HepG2 (cell line): ENCODE measurements around the gene LHFPL2. TPM values are rescaled to one million over a fixed set of nuclear protein-coding genes. Genes with fewer than 3 reads are reported as not detected.
A peak's percentile ranks its signal among the peaks of the same experiment; 100 is the strongest.

ENCODE experiments used
- ASH2L ChIP-seq: fragments of 300-600, 200-600 bp; sonication (generic); IDR thresholded peaks from 2 replicates; pipeline ENCODE4 v1.7.0; 2017; ENCODE audit warnings: low read depth, mild to moderate bottlenecking, moderate library complexity, mixed read lengths, low read length; ENCODE audit not compliant: insufficient read length
- ATF7-NPFF ChIP-seq: sonication (generic); formaldehyde crosslinking; IDR thresholded peaks from 2 replicates; pipeline ENCODE4 v1.8.1; 2023; ENCODE audit warnings: mild to moderate bottlenecking, low read depth, missing genetic modification reagents, moderate library complexity
- CBX2 ChIP-seq, 2 experiments: fragments of 200-600 bp in 1 of 2; sonication (generic); formaldehyde crosslinking in 1 of 2; IDR thresholded peaks; 2 replicates each; pipeline versions ENCODE4 v1.7.0 to v1.8.1; 2018 to 2022; ENCODE audit warnings: low read depth in 2 of 2, low read length in 1 of 2, mild to moderate bottlenecking in 1 of 2, missing genetic modification reagents in 1 of 2
- CEBPG ChIP-seq: IDR thresholded peaks from 2 replicates; pipeline ENCODE4 v1.6.1; 2016
- CERS6 ChIP-seq: sonication (generic); formaldehyde crosslinking; IDR thresholded peaks from 2 replicates; pipeline ENCODE4 v1.5.0; 2020; ENCODE audit warnings: missing genetic modification reagents
- CREB1 ChIP-seq, 2 experiments: fragments of 450-650 bp in 1 of 2; IDR thresholded peaks; 2 replicates each; pipeline ENCODE4 v1.6.1; 2016 to 2017; ENCODE audit warnings: control low read depth in 1 of 2, mild to moderate bottlenecking in 1 of 2, missing compliant biosample characterization in 1 of 2, missing genetic modification characterization in 1 of 2
- CREM ChIP-seq, 2 experiments: sonication (generic) in 1 of 2; formaldehyde crosslinking in 1 of 2; IDR thresholded peaks; 2 replicates each; pipeline versions ENCODE4 v1.4.0 to v1.6.1; 2016 to 2020; ENCODE audit warnings: antibody characterized with exemption in 1 of 2, mild to moderate bottlenecking in 1 of 2, missing genetic modification reagents in 1 of 2
- ELF3 ChIP-seq: IDR thresholded peaks from 2 replicates; pipeline ENCODE4 v1.6.1; 2016; ENCODE audit warnings: missing genetic modification reagents, missing compliant biosample characterization
- FOXA3 ChIP-seq: IDR thresholded peaks from 2 replicates; pipeline ENCODE4 v1.6.1; 2016; ENCODE audit warnings: missing genetic modification reagents, missing compliant biosample characterization
- FOXJ3 ChIP-seq: sonication (generic); formaldehyde crosslinking; IDR thresholded peaks from 2 replicates; pipeline ENCODE4 v1.4.0; 2020; ENCODE audit warnings: missing genetic modification reagents, mild to moderate bottlenecking, borderline replicate concordance
- HINFP ChIP-seq: sonication (generic); formaldehyde crosslinking; IDR thresholded peaks from 2 replicates; pipeline ENCODE4 v1.4.0; 2020; ENCODE audit warnings: low read depth, mild to moderate bottlenecking, missing genetic modification reagents
- JARID2 ChIP-seq: sonication (generic); formaldehyde crosslinking; IDR thresholded peaks from 2 replicates; pipeline ENCODE4 v1.8.1; 2023; ENCODE audit warnings: missing genetic modification reagents, inconsistent platforms; ENCODE audit not compliant: insufficient replicate concordance
- KLF16 ChIP-seq, 2 experiments: sonication (generic) in 1 of 2; formaldehyde crosslinking in 1 of 2; IDR thresholded peaks; 2 replicates each; pipeline versions ENCODE4 v1.6.1 to v1.8.0; 2016 to 2023; ENCODE audit warnings: missing genetic modification reagents in 2 of 2, missing compliant biosample characterization in 1 of 2
- NFRKB ChIP-seq: fragments of 450-650 bp; IDR thresholded peaks from 2 replicates; pipeline ENCODE4 v1.6.1; 2017
- RFXAP ChIP-seq: sonication (generic); formaldehyde crosslinking; IDR thresholded peaks from 2 replicates; pipeline ENCODE4 v1.4.0; 2020; ENCODE audit warnings: missing genetic modification reagents, borderline replicate concordance
- SAP130 ChIP-seq: IDR thresholded peaks from 2 replicates; pipeline ENCODE4 v1.6.1; 2016; ENCODE audit warnings: low read depth
- TBX2 ChIP-seq: sonication (generic); formaldehyde crosslinking; IDR thresholded peaks from 2 replicates; pipeline ENCODE4 v1.5.0; 2020; ENCODE audit warnings: missing genetic modification reagents, mild to moderate bottlenecking, borderline replicate concordance
- THAP11 ChIP-seq: IDR thresholded peaks from 2 replicates; pipeline ENCODE4 v1.6.1; 2016; ENCODE audit warnings: missing biosample characterization, missing genetic modification reagents
- THRA ChIP-seq: sonication (generic); formaldehyde crosslinking; IDR thresholded peaks from 2 replicates; pipeline ENCODE4 v1.4.0; 2020; ENCODE audit warnings: missing genetic modification reagents, borderline replicate concordance
- ZFP1 ChIP-seq: IDR thresholded peaks from 2 replicates; pipeline ENCODE4 v1.6.1; 2016
- ZNF232 ChIP-seq: sonication (generic); formaldehyde crosslinking; IDR thresholded peaks from 2 replicates; pipeline ENCODE4 v1.4.0; 2020; ENCODE audit warnings: missing genetic modification reagents, borderline replicate concordance
- ZNF256 ChIP-seq: sonication (generic); formaldehyde crosslinking; conservative IDR thresholded peaks from 2 replicates; pipeline ENCODE4 v1.4.0; 2020; ENCODE audit warnings: missing genetic modification reagents
- ZNF317 ChIP-seq: sonication (generic); formaldehyde crosslinking; IDR thresholded peaks from 2 replicates; pipeline ENCODE4 v1.5.0; 2020; ENCODE audit warnings: mild to moderate bottlenecking, missing genetic modification reagents
- ZSCAN5A ChIP-seq: sonication (generic); formaldehyde crosslinking; IDR thresholded peaks from 2 replicates; pipeline ENCODE4 v1.8.0; 2022; ENCODE audit warnings: mild to moderate bottlenecking, missing genetic modification reagents, borderline replicate concordance
- polyA plus RNA-seq, 8 experiments: library from polyadenylated mRNA; depleted of rRNA in 3 of 8; stranded (reverse) in 7 of 8; unstranded in 1 of 8; fragments of >200 nt; fragmentation: Illumina TruSeq in 4 of 8; extraction: Trizol in 4 of 8; gene quantifications; 2 replicates each; pipeline versions ENCODE4 v1.2.1 to v1.2.3, GENCODE V29; 2011 to 2016; ENCODE audit warnings: low read depth in 4 of 8, missing spikeins in 1 of 8, mixed read lengths in 1 of 8; ENCODE audit not compliant: insufficient read depth in 1 of 8
- total RNA-seq, 5 experiments: library from RNA; depleted of rRNA; stranded (reverse); fragments of >200 nt; fragmentation: Illumina TruSeq; extraction: Trizol; gene quantifications; 2 replicates each; pipeline ENCODE4 v1.2.3, GENCODE V29; 2016; ENCODE audit warnings: low read depth in 1 of 5

LHFPL2 gene
- total and polyA plus RNA-seq, 2 of the 13 experiments (the other 11 are each of a cell fraction or from before 2014, with no cell fraction given), result 6.0 to 20.0 TPM

GRCh38 chr5:78597068-78597973 is 51.3 kb downstream of the LHFPL2 start (continued):
- no peak for TF ChIP-seq ZSCAN5A (CRISPR knock-in tag)
- peak; percentile 88 for TF ChIP-seq ELF3
- TF ChIP-seq NFRKB, result no peak
- TF ChIP-seq SAP130, result peak; percentile 56; the same call in 1 of the 2 replicates
- peak; percentile 13; the same call in 1 of the 2 replicates for TF ChIP-seq THRA (CRISPR knock-in tag)
- no peak for TF ChIP-seq RFXAP (CRISPR knock-in tag)
- peak; percentile 61; the same call in 1 of the 2 replicates for TF ChIP-seq CREB1 (IDR thresholded peaks at IDR 0.05)
- no peak for TF ChIP-seq CREB1 (CRISPR knock-in tag; IDR thresholded peaks at IDR 0.05)
- TF ChIP-seq ASH2L, result peak; percentile 62
- peak; percentile 44; the same call in 1 of the 2 replicates for TF ChIP-seq ZNF232 (CRISPR knock-in tag)
- peak; percentile 59; the same call in 1 of the 2 replicates for TF ChIP-seq FOXA3
- TF ChIP-seq HINFP (CRISPR knock-in tag), result no peak
- TF ChIP-seq KLF16 (CRISPR knock-in tag; IDR thresholded peaks at IDR 0.05), result peak in 1 of 2 experiments; percentile 61; a peak in 1 of 4 replicates
- no peak for TF ChIP-seq ZFP1 (CRISPR knock-in tag)
- peak; percentile 61 for TF ChIP-seq CREM (IDR thresholded peaks at IDR 0.05)
- no peak for TF ChIP-seq CREM (CRISPR knock-in tag; IDR thresholded peaks at IDR 0.05)
- peak; percentile 36; the same call in 1 of the 2 replicates for TF ChIP-seq TBX2 (CRISPR knock-in tag)
- TF ChIP-seq CBX2 (IDR thresholded peaks at IDR 0.05; ENCODE audit: low read depth, low read length), result no peak
- TF ChIP-seq CBX2 (CRISPR knock-in tag; IDR thresholded peaks at IDR 0.05; ENCODE audit: low read depth), result no peak
- no peak for TF ChIP-seq ATF7-NPFF (CRISPR knock-in tag)
- TF ChIP-seq CEBPG (CRISPR knock-in tag), result peak; percentile 31; the same call in 1 of the 2 replicates
- TF ChIP-seq ZNF317 (CRISPR knock-in tag), result 0 out of 2 replicates have a peak, but pooled peaks have one; percentile 24
- TF ChIP-seq FOXJ3 (CRISPR knock-in tag), result peak; percentile 61; the same call in 1 of the 2 replicates
- TF ChIP-seq CERS6 (CRISPR knock-in tag), result no peak
- 0 out of 2 replicates have a peak, but pooled peaks have one; percentile 37 for TF ChIP-seq THAP11
- TF ChIP-seq JARID2 (CRISPR knock-in tag), result no peak
- TF ChIP-seq ZNF256 (CRISPR knock-in tag), result no peak
